Limb (tissue), 2 donors: ENCODE results near the gene FMNL1.
"Not testable (repeated sequence)": the region's sequence is repeated elsewhere in the genome, so short reads cannot be mapped to it uniquely, and the experiment has no call there.

Experiments
- DNase-seq, 2 donors: peaks; one replicate each; pipeline ENCODE4 v3.0.0-alpha.2; 2016; ENCODE audit errors: extremely low spot score in 2 of 2

Gene FMNL1

DNA sequence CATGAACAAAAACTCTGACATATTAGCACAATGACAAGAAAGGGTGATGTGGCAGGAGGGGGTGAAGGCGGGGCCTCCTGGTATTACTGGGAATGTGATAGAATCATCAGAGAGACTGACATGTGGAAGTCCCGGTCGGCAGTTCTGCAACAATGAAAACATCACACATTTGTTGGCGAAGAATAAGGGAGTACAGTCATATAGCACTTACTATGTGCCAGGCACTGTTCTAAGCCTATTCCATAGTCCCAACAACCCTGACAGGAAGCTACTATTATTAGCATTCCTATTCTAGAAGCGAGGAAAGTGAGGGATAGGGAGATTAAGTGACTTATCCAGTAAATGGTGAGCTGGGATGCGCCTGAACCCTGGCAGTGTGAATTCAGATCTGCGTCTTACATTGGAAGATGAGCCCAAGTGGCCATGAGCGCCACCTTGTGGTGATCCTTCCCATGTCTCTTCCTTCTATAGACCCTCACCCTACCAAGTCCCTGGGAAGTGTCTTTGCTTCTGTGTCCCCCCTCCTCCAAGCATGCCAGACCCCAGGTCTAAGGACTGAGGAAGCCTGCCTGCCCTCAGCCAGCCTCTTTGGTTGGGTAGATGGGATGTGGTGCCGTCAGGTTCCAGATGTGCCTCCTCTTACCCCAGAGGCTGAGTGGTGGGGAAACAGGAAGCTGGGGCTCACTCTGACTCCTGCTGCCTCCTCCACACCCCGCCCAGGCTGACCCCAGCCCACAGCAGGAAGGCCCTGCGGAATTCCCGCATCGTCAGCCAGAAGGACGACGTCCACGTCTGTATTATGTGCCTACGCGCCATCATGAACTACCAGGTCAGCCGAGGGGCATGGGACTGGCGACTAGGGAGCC is 14.0 kb downstream of the FMNL1 start:
- DNase-seq: peak in 1 of 2 donors; percentile 72

DNA sequence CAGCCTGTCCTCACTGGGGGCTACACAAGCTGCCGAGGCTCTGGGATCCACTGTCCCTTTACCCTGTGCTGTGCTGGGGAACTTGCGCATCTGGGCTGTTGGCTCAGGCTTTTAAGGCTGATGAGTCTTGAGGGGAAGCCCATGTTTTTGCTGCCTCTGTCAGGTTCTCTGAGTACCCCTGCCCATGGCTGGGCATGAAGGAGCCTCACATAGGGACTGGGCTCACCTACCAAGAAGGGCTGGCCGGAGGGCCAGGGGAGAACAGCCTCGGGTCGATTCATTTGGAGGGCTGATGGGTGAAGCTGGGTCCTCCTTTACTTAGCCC is 14.6 kb downstream of the FMNL1 start:
- no peak for DNase-seq

GRCh38 chr17:45237686-45238085 is 16.0 kb downstream of the FMNL1 start:
- no peak for DNase-seq

- no peak for DNase-seq
These were observed 16.6 kb downstream of the FMNL1 start for GRCh38 chr17:45238155-45238774.

DNA sequence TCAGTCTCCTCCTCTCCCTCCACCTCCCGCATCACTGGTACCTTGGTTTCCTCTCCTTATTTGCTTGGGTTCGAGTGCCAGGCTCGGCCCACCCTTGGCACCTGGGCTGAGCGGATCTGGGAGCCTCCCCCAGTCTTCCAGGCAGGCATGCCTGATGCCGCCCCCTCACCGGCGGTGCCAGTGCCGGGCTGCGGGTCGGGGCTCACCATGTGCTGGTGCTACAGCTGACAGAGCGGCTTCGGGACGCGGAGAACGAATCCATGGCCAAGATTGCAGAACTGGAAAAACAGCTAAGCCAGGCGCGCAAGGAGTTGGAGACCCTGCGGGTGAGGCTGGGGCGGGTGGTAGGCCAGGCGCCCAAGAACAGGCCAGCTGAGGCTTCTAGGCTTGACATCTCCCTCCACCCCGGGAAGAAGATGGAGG is 19.2 kb downstream of the FMNL1 start:
- DNase-seq: peak in 1 of 2 donors; percentile 44

- peak in 1 of 2 donors; percentile 81 for DNase-seq
These were observed 19.8 kb downstream of the FMNL1 start for GRCh38 chr17:45241328-45242028.

- no peak for DNase-seq
These were observed 20.3 kb downstream of the FMNL1 start for GRCh38 chr17:45242029-45242414.

GRCh38 chr17:45243750-45244149 is 22.1 kb downstream of the FMNL1 start:
- DNase-seq: no peak

DNA sequence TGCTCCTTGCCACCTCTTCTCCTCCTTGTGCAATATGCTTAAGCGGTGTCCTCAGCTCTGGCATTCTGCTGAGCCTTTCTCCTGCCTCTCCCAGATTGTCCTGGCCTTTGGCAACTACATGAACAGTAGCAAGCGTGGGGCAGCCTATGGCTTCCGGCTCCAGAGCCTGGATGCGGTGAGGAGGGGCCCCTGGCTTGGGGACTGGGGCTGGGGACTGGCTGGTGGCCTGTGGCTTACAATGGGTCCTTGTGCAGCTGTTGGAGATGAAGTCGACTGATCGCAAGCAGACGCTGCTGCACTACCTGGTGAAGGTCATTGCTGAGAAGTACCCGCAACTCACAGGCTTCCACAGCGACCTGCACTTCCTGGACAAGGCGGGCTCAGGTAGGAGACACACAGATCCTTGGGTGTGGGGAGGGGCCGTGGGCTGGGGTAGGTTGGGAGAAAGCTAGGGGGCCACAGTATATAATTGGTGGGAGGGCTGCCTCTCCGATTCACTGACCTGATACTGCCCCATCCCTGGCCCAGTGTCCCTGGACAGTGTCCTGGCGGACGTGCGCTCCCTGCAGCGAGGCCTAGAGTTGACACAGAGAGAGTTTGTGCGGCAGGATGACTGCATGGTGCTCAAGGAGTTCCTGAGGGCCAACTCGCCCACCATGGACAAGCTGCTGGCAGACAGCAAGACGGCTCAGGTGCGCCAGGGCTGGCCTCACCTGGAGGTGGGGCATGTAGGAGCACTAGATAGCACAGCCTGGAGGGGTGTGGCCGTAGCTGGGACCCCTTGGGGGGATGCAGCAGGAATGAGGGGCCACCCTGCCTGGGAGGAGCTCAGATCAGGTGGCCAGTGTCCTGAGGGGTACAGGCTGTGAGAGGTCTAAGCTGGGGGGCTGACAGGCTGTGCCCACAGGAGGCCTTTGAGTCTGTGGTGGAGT is 23.3 kb downstream of the FMNL1 start:
- DNase-seq: no peak

DNA sequence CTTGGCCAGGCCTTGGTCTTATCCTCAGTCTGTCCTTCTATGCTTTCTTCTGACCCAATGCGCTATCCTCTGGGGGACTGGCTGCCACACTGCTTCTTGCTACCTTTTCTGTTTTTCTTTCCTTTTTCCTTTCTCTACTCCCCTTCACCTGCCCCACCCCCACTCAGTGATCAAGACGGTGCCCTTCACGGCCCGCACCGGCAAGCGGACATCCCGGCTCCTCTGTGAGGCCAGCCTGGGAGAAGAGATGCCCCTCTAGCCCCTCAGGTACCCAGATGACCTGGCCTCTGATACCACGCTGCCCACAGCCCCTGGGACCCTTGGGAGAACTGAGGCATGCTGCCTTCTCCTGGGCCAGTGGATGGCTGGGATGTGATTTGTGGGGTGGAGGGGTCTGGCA is 24.7 kb downstream of the FMNL1 start:
- DNase-seq: no peak

- DNase-seq: peak in 1 of 2 donors; percentile 75
These were observed 25.3 kb downstream of the FMNL1 start for GRCh38 chr17:45246861-45247428.

- peak; percentile 25 to 84 for DNase-seq
These were observed 25.9 kb downstream of the FMNL1 start for GRCh38 chr17:45247429-45248131.

DNA sequence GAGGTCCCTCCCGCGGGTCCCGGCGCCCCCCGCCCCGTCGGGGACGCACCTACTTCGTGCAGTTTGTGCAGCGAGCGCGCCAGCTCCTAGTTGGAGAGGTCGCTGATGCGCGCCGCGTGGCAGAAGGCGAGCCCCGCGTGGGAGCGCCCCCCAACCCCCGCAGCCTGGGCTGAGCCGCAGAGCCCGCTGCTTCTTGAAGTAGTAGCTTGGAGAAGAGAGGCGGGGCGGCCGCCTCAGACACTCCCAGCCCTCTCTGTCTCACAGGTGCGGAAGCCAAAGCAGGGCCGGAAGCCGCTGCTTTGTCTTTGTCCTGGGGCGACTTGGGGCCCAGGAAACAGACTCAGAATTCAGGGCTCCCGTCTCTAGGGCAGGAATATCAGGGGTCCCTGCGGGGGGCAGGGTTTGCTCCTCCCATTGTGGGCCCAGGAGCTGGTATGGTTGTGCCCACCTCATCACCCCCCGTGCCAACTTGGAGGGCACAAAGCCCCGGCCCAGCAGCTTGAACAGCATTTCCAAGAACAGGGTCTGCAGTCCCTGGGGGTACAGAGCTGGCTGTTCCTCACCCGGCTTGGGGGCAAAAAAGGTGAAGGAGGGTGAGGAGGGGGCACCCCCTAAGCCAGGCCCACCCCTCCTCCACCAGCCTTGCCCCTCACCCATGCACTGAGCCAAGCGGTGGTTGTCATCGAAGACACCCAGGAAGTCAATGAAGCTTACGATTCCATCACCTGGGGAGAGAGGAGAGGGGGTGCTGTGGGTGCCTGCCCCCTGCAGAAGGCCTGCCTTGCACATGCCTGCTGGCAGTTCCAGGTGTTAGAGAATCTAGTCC is 26.7 kb downstream of the FMNL1 start:
- DNase-seq: no peak

- DNase-seq: no peak
These were observed 30.2 kb downstream of the FMNL1 start for GRCh38 chr17:45251931-45252330.

DNA sequence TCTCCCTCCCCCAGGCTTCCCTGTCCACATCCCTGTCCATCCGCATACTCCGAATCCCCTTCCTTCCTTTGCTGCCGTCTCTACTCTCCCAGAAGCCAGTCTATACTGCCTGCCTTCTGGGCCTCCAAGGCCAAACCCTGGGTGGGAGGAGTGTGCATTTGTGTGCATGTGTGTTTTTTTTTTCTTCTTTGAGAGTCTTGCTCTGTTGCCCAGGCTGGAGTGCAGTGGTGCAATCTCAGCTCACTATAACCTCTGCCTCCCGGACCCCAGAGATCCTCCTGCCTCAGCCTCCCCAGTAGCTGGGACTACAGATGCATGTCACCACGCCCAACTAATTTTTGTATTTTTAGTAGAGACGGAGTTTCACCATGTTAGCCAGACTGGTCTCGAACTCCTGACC is 31.6 kb downstream of the FMNL1 start:
- DNase-seq: not testable (repeated sequence)

DNA sequence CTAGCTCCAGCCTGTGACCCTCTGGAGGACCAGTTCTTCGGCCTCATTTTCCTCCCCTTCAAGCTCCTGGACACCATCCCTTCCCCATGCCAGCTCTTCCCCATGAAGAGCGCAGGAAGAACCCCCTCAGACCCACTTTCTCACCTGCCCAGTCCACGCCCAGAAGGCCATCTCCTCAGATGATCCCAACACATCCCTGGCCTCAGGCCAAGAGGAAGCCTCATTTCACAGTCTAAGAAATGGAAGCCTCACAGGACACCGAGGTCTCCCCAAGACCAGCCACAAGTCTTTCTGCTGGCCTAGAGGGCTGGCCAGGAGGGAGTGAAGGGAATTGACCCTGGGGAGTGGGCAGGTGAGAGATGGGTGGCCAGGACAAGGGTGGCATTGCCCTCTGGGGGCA is 32.2 kb downstream of the FMNL1 start:
- DNase-seq: no peak

GRCh38 chr17:45255358-45255757 is 33.7 kb downstream of the FMNL1 start:
- DNase-seq: no peak

DNA sequence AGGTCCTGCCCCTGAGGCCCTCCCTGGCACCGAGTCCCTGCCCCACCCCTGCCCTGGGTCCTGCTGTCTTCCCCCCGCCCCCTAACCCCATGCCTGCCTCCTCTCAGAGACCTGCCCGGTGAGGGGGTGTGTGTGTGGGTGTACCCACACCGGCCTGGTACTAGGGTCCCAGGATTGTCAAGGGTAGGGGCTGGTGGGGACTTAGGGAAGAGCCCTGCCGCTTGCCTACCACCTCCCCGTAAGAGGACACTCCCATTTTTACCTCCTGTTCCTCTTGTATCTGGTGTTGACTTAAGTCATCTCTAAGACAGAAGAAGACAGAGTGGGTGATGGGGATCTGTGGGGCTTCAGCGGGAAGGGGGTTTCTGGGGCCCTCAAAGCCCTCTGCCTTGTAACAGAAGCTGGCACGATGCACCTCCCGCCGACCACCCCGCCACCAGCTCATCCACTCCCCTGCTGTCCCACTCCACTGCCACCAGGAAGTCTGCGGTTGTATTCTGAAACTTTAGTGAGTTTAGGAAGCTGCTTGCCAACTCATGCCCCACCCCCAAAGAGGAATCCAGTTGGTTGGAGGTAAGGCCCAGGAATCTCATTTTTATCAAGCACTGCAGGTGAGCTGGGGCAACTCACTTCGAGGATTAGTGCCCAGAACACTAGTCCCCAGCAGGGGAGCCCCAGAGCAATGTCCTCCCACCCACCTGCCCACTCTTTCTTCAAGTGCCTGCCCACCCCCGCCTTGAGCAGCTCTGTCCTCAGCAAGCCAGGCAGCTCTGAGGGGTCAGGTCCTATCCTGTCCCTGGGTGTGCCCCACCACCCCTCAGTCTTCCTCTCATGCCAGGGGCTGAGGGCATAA is 34.7 kb downstream of the FMNL1 start:
- no peak for DNase-seq

- DNase-seq: no peak
These were observed 35.4 kb downstream of the FMNL1 start for GRCh38 chr17:45257115-45257514.
